ENCODE data around the gene CENPT.

Gene CENPT

GRCh38 chr16:67847064-67847861, at the start of gene CENPT:
Gene CENPT, minus strand, starts transcription at chr16:67847693. Its CDS starts 13,834 bp downstream, at chr16:67833859.
- DNase-seq, result no peak

- no peak for DNase-seq
These were observed 49.7 kb upstream of the CENPT start for GRCh38 chr16:67897231-67897630.

GRCh38 chr16:67893743-67894399, 46.4 kb upstream of the CENPT start:
- DNase-seq, result no peak

GRCh38 chr16:67892899-67893742, 45.6 kb upstream of the CENPT start, which contains the start of gene PSKH1:
Gene PSKH1, plus strand, starts transcription at chr16:67893254. Its CDS starts 15,496 bp downstream, at chr16:67908750.
- DNase-seq, result peak; percentile 39

- no peak for DNase-seq
These were observed 44.9 kb upstream of the CENPT start for GRCh38 chr16:67892375-67892774.

- no peak for DNase-seq
These were observed 40.8 kb upstream of the CENPT start for GRCh38 chr16:67888331-67888730.

GRCh38 chr16:67886387-67886786, 38.9 kb upstream of the CENPT start:
- DNase-seq, result no peak

- no peak for DNase-seq
These were observed 38.5 kb upstream of the CENPT start for GRCh38 chr16:67885976-67886375.

GRCh38 chr16:67885545-67885944, 38.1 kb upstream of the CENPT start:
- no peak for DNase-seq

GRCh38 chr16:67884684-67885083, 37.2 kb upstream of the CENPT start, which contains the start of gene NRN1L:
Gene NRN1L, plus strand, starts transcription at chr16:67884885. Its CDS starts 19 bp downstream, at chr16:67884904.
- DNase-seq, result peak; percentile 7

GRCh38 chr16:67883872-67884261, 36.4 kb upstream of the CENPT start:
- DNase-seq, result no peak

GRCh38 chr16:67883146-67883871, 35.8 kb upstream of the CENPT start:
- no peak for DNase-seq

GRCh38 chr16:67882374-67883145, 35.1 kb upstream of the CENPT start:
- no peak for DNase-seq

GRCh38 chr16:67881621-67882161, 34.2 kb upstream of the CENPT start:
- no peak for DNase-seq

GRCh38 chr16:67880584-67880983, 33.1 kb upstream of the CENPT start:
- no peak for DNase-seq

GRCh38 chr16:67879936-67880335, 32.4 kb upstream of the CENPT start:
- no peak for DNase-seq

- DNase-seq, result no peak
These were observed 32.0 kb upstream of the CENPT start for GRCh38 chr16:67879462-67879861.

- no peak for DNase-seq
These were observed 31.4 kb upstream of the CENPT start for GRCh38 chr16:67878846-67879245.

GRCh38 chr16:67878232-67878631, 30.7 kb upstream of the CENPT start:
- no peak for DNase-seq

GRCh38 chr16:67877064-67877463, 29.6 kb upstream of the CENPT start:
- DNase-seq, result no peak

GRCh38 chr16:67874372-67874771, 26.9 kb upstream of the CENPT start:
- DNase-seq, result no peak
